Activated T-cell treated with anti-CD3 and anti-CD28 coated beads, Interleukin-2, amount 50 U/mL, for 24 hours (primary cell): ENCODE data around the gene RGS7.
"Not testable (repeated sequence)": the region's sequence is repeated elsewhere in the genome, so short reads cannot be mapped to it uniquely, and the experiment has no call there.

ENCODE experiments used
- DNase-seq: peaks from one replicate; pipeline ENCODE4 v3.0.0-alpha.2; 2020
- H3K27ac Mint-ChIP-seq: 2 replicates; pipeline ENCODE4 v1.8.0; 2020; ENCODE audit warnings: mild to moderate bottlenecking, mixed read lengths
- H3K27me3 Mint-ChIP-seq: 2 replicates; pipeline ENCODE4 v1.8.0; 2020; ENCODE audit warnings: mixed read lengths
- H3K36me3 Mint-ChIP-seq: 2 replicates; pipeline ENCODE4 v1.8.0; 2020; ENCODE audit warnings: low read depth, mixed read lengths
- H3K4me1 Mint-ChIP-seq: 2 replicates; pipeline ENCODE4 v1.8.0; 2020; ENCODE audit warnings: low read depth, mixed read lengths
- H3K4me3 Mint-ChIP-seq: 2 replicates; pipeline ENCODE4 v1.8.0; 2020; ENCODE audit warnings: mild to moderate bottlenecking, moderate library complexity, mixed read lengths
- H3K9me3 Mint-ChIP-seq: 2 replicates; pipeline ENCODE4 v1.8.0; 2020; ENCODE audit warnings: mixed read lengths

RGS7 gene

GRCh38 chr1:240936911-240937668 lies 419.9 kb downstream of the RGS7 start:
- no peak for DNase-seq
- no peaks in the 10 kb centered on the region for H3K36me3 Mint-ChIP-seq
- H3K27me3 Mint-ChIP-seq = no peaks in the 10 kb centered on the region
- H3K9me3 Mint-ChIP-seq = peaks cover 20% of the 10 kb centered on the region
- no peaks in the 10 kb centered on the region for H3K4me1 Mint-ChIP-seq
- no peak overlapping the region for H3K4me3 Mint-ChIP-seq
- H3K27ac Mint-ChIP-seq = no peak overlapping the region

DNA sequence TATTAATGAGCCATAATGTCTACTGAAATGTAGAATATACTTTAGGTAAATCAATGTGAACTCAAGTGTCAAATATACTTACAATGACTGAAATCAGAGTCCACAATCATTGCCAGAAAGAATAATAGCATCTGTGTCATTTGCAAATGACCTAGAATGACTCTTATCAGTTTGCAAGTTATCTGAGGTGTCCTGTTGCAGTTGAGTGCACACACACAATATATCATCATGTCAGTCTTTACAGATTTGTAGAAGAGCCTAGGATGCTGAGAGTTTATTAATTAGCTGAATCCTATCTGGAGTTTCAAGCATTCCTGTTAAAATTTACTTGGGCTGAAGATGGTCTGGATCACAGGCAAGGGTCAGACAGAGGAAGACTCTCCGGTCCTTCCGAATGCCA lies 421.1 kb downstream of the RGS7 start:
- no peak for DNase-seq
- Mint-ChIP-seq H3K36me3 (no peaks in the 10 kb centered on the region), H3K27ac (no peak overlapping the region), H3K4me1 (no peaks in the 10 kb centered on the region), H3K27me3 (no peaks in the 10 kb centered on the region), H3K4me3 (no peak overlapping the region), H3K9me3 (peaks cover 19% of the 10 kb centered on the region)

- H3K4me3 Mint-ChIP-seq = no peak overlapping the region
- H3K27me3 Mint-ChIP-seq = no peaks in the 10 kb centered on the region
- no peak for DNase-seq
- H3K4me1 Mint-ChIP-seq = no peaks in the 10 kb centered on the region
- no peaks in the 10 kb centered on the region for H3K36me3 Mint-ChIP-seq
- H3K27ac Mint-ChIP-seq = no peak overlapping the region
- peaks cover 6% of the 10 kb centered on the region for H3K9me3 Mint-ChIP-seq
Measured at GRCh38 chr1:240931031-240931430, 426.0 kb downstream of the RGS7 start.

DNA sequence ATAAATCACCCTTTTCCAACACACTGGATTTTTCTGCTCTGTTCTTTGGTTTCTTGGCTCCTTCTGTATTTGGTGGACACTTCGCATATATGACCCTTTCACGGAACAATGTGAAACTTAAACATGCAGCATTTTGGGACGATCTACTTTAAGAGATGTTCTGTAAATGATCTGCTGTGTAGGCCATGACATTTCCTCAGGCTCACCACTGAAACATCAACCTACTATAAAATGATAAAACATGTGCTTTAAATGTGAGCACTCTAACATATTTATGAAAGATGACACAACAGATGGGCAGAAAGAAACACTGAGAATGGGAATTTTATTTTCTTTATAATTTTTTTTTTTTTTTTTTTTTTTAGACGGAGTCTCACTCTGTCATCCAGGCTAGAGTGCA lies 428.7 kb downstream of the RGS7 start:
- no peak overlapping the region for H3K4me3 Mint-ChIP-seq
- no peaks in the 10 kb centered on the region for H3K27me3 Mint-ChIP-seq
- no peak for DNase-seq
- no peak overlapping the region for H3K27ac Mint-ChIP-seq
- peaks cover 4% of the 10 kb centered on the region for H3K9me3 Mint-ChIP-seq
- no peaks in the 10 kb centered on the region for H3K36me3 Mint-ChIP-seq
- H3K4me1 Mint-ChIP-seq = no peaks in the 10 kb centered on the region

DNA sequence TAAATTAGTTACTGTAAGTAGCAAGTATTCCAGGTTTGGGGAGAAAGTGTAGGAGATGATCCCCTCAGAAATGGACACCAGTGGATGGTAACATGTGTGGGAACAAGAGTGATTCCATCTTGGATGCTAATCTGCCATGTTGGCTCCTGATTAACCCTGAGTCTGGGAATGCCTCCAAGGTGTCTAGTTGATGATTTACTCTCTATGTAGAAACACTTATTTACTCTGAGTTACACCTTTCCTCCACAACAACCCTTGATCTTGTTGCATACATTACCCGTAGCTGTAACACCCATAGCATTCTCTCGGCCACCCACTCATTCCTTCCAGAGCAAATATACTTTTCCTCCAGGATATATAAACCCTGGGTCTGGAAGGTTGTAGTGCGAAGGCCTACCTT lies 429.2 kb downstream of the RGS7 start:
- Mint-ChIP-seq H3K9me3 (peaks cover 4% of the 10 kb centered on the region), H3K4me1 (no peaks in the 10 kb centered on the region)
- DNase-seq = no peak

DNA sequence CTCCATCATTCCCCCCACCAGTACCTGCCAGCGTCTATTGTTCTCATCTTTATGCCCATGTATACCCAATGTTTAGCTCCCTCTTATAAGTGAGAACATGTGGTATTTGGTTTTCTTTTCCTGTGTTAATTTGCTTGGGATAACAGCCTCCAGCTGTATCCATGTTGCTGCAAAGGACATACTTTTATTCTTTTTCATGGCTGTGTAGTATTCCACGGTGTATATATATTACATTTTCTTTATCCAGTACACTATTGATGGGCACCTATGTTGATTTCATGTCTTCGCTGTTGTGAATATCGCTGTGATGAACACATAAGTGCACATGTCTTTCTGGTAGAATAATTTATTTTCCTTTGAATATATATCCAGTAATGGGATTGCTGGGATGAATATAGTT lies 431.7 kb downstream of the RGS7 start:
- H3K4me3 Mint-ChIP-seq = no peak overlapping the region
- DNase-seq = no peak
- no peaks in the 10 kb centered on the region for H3K4me1 Mint-ChIP-seq
- no peak overlapping the region for H3K27ac Mint-ChIP-seq
- no peaks in the 10 kb centered on the region for H3K36me3 Mint-ChIP-seq
- H3K9me3 Mint-ChIP-seq = peaks cover 13% of the 10 kb centered on the region
- no peaks in the 10 kb centered on the region for H3K27me3 Mint-ChIP-seq

More for the DNA sequence above, 429.2 kb downstream of the RGS7 start:
- no peak overlapping the region for H3K4me3 Mint-ChIP-seq
- H3K27me3 Mint-ChIP-seq = no peaks in the 10 kb centered on the region
- H3K36me3 Mint-ChIP-seq = no peaks in the 10 kb centered on the region
- no peak overlapping the region for H3K27ac Mint-ChIP-seq

GRCh38 chr1:240917976-240918375 lies 439.0 kb downstream of the RGS7 start:
- no peaks in the 10 kb centered on the region for H3K27me3 Mint-ChIP-seq
- peaks cover 16% of the 10 kb centered on the region for H3K9me3 Mint-ChIP-seq
- H3K4me1 Mint-ChIP-seq = no peaks in the 10 kb centered on the region
- H3K27ac Mint-ChIP-seq = no peak overlapping the region
- H3K36me3 Mint-ChIP-seq = no peaks in the 10 kb centered on the region
- no peak for DNase-seq
- no peak overlapping the region for H3K4me3 Mint-ChIP-seq

DNA sequence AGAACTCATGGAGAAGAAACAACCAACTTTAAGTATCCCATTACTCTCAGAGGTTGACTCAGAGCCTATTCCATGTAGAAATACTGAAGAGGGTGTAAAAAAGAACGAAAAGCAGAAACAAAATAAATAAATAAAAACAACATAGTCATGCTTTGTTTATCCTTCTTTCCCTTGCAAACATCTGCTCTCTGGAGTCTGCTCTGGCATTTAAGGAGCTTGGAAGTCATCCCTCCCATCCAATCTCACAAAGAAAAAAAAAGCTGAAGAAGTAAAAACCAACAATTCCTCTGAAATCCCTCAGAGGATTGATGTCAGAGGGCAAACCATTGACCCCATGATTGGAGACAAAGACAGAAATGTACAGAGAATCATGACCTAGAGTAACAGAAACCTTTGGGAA lies 442.5 kb downstream of the RGS7 start:
- H3K27ac Mint-ChIP-seq = no peak overlapping the region
- no peak for DNase-seq
- H3K4me1 Mint-ChIP-seq = no peaks in the 10 kb centered on the region
- peaks cover 4% of the 10 kb centered on the region for H3K9me3 Mint-ChIP-seq
- no peak overlapping the region for H3K4me3 Mint-ChIP-seq
- H3K36me3 Mint-ChIP-seq = no peaks in the 10 kb centered on the region
- H3K27me3 Mint-ChIP-seq = no peaks in the 10 kb centered on the region

DNA sequence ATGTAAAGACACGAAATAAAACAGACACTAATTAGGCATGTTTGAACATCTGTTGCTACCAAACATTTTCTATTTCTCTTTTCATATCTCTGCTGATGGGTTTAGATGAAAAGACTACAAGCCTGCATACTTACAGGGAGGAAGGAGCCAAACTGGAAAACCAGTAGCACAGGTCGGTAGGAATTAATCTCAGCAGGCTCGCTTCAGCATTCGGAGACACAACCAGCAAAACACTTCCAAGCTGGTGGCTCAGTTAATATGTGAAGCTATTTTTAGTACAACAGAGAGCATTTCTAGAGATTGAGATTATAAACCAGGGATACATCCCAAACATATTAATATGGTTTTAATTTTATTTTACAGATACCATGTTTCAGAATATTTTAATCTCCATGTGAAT lies 444.2 kb downstream of the RGS7 start:
- H3K4me3 Mint-ChIP-seq = no peak overlapping the region
- H3K27ac Mint-ChIP-seq = no peak overlapping the region
- H3K4me1 Mint-ChIP-seq = no peaks in the 10 kb centered on the region
- H3K36me3 Mint-ChIP-seq = no peaks in the 10 kb centered on the region
- peaks cover 4% of the 10 kb centered on the region for H3K9me3 Mint-ChIP-seq
- H3K27me3 Mint-ChIP-seq = no peaks in the 10 kb centered on the region
- no peak for DNase-seq

DNA sequence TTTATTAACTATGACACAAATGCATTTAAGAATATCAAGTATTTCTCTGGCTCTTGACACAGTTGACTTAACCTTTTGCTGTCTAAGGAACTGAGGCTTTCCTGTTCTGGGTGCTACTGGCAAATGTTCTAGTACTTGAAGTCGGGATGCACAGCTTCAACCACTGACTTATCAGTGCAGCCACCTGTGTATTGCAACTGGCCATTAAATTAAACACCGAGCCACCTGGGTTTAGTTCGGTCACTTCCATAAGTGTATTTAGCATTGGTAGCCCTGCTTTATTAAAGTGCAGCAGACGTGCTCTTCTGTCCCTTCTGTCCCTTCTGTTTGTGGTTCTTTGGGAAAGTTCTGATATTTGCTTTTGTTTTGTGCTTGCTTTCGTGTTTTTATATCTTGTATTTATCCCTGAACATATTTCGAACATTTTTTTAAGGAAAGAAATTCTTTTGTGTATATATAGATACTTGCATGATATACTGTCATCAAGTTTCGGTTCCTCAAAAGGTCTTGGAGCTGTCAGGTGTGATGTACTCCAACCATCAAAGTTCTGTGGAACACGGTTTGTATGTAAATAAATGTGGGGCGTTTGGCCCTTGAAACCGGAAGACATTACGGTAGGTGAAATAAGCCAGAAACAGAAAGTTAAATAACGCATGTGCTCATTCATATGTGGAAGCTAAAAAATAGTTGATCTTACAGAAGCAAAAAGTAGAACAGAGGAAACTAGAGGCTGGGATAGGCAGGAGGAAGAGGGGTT lies 447.1 kb downstream of the RGS7 start:
- Mint-ChIP-seq H3K9me3 (no peaks in the 10 kb centered on the region), H3K27me3 (no peaks in the 10 kb centered on the region), H3K36me3 (no peaks in the 10 kb centered on the region), H3K4me1 (no peaks in the 10 kb centered on the region), H3K4me3 (no peak overlapping the region), H3K27ac (no peak overlapping the region)
- DNase-seq = no peak

GRCh38 chr1:240906477-240906876 lies 450.5 kb downstream of the RGS7 start:
- no peak overlapping the region for H3K4me3 Mint-ChIP-seq
- no peak overlapping the region for H3K27ac Mint-ChIP-seq
- peaks cover 7% of the 10 kb centered on the region for H3K9me3 Mint-ChIP-seq
- H3K4me1 Mint-ChIP-seq = no peaks in the 10 kb centered on the region
- no peaks in the 10 kb centered on the region for H3K36me3 Mint-ChIP-seq
- no peaks in the 10 kb centered on the region for H3K27me3 Mint-ChIP-seq
- no peak for DNase-seq

DNA sequence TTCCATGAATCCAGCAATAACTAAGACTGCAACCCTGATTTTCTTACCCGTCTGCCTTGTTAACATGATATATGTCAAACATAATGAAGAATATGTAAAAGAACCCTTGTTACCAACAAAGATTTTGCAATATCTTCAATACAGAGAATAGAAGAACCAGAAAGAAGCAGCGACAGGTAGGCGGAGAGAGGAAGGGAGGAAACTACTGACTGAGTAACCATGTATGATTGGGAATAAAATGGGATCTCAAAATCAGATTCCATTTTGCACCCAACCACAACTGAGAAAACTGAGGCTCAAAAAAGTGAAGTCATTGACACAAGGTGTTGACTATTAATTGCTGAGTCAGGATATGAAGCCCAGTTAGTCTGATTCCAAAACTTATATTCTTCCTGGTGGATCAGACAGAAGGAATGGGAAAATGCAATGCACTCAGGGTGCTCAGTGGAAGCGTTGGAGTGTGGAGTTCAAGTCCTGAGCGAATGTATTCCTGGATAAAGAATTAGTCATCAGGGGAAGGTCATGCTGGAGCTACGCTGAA lies 451.7 kb downstream of the RGS7 start:
- Mint-ChIP-seq H3K4me1 (no peaks in the 10 kb centered on the region), H3K36me3 (no peaks in the 10 kb centered on the region), H3K9me3 (peaks cover 8% of the 10 kb centered on the region), H3K27me3 (no peaks in the 10 kb centered on the region), H3K4me3 (no peak overlapping the region), H3K27ac (no peak overlapping the region)
- DNase-seq = no peak

- not testable (repeated sequence) for H3K36me3 Mint-ChIP-seq, H3K9me3 Mint-ChIP-seq, H3K27ac Mint-ChIP-seq, H3K4me3 Mint-ChIP-seq, H3K4me1 Mint-ChIP-seq, DNase-seq, H3K27me3 Mint-ChIP-seq
Measured at GRCh38 chr1:240895424-240895823, 461.6 kb downstream of the RGS7 start.

- Mint-ChIP-seq H3K27ac (no peak overlapping the region), H3K4me3 (no peak overlapping the region), H3K36me3 (no peaks in the 10 kb centered on the region), H3K27me3 (no peaks in the 10 kb centered on the region), H3K9me3 (peaks cover 10% of the 10 kb centered on the region), H3K4me1 (no peaks in the 10 kb centered on the region)
- DNase-seq = no peak
Measured at GRCh38 chr1:240888787-240889048, 468.3 kb downstream of the RGS7 start.

DNA sequence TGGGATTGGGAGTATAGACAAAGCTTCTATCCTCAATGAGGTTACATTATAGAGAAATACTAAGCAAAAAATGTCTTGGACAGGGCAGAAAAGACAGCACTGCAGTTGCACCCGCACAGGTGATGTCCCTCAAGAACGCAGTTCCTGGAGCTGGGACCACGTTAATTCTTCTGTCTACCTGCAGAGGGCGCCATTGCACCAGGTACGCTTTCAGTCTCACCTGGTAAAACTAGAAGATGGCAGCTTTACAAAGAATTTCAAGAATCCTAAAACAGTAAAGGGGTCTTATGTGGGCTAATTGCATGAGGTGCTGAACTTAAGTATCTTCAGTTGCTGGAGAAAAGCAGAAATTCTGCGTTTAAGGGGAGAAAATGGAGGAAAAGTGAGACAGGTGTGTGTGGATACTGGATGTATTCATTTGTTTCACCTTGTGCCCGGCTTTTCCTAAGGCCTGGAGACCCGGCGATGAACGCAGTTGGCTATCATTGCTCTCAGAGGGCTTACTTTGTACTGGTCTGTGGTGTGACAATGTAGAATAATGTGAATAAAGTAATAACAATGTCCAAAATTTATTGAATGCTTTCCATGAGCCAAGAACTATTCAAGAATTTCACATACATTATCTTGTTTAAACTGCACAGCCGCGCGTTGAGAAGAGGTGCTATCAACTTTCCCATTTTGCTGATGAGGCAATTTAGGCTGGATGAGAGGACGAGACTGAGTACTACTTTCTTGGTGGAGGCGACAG lies 468.8 kb downstream of the RGS7 start:
- no peaks in the 10 kb centered on the region for H3K36me3 Mint-ChIP-seq
- peaks cover 12% of the 10 kb centered on the region for H3K9me3 Mint-ChIP-seq
- no peaks in the 10 kb centered on the region for H3K4me1 Mint-ChIP-seq
- H3K27me3 Mint-ChIP-seq = no peaks in the 10 kb centered on the region
- H3K4me3 Mint-ChIP-seq = no peak overlapping the region
- no peak for DNase-seq
- H3K27ac Mint-ChIP-seq = no peak overlapping the region
